HG03159 (cell line): ENCODE measurements around the gene ABCC9.
"Not testable (repeated sequence)": the region's sequence is repeated elsewhere in the genome, so short reads cannot be mapped to it uniquely, and the experiment has no call there.

Experiments
- ATAC-seq: cut with Tn5 transposase; IDR thresholded peaks from one replicate; pipeline ENCODE4 v1.9.1; 2021; ENCODE audit warnings: mild to moderate bottlenecking, moderate library complexity; ENCODE audit not compliant: unreplicated experiment

ABCC9 gene

GRCh38 chr12:21819236-21819635, 122.0 kb downstream of the ABCC9 start:
- ATAC-seq, result no peak

DNA sequence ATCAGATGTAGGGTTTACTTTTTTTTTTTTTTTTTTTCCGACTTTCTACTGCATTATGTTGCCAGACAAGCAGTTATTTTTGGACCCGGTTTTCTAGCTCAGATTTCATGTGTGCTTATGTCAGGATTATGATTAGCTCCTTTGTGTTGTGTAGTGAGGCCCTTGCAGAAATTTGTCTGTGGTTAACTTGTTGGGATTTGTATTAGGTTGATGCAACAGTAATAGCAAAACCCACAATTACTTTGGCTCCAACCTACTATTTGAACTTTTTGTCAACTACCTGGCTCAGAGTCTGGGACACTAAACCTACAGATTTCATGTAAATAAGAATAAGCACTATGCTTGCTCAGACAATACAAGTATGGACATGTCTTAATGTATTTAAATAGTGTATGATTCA, 122.6 kb downstream of the ABCC9 start:
- ATAC-seq, result no peak

- ATAC-seq, result no peak
These were observed 125.7 kb downstream of the ABCC9 start for GRCh38 chr12:21815306-21816062.

GRCh38 chr12:21814814-21815213, 126.4 kb downstream of the ABCC9 start:
- no peak for ATAC-seq

DNA sequence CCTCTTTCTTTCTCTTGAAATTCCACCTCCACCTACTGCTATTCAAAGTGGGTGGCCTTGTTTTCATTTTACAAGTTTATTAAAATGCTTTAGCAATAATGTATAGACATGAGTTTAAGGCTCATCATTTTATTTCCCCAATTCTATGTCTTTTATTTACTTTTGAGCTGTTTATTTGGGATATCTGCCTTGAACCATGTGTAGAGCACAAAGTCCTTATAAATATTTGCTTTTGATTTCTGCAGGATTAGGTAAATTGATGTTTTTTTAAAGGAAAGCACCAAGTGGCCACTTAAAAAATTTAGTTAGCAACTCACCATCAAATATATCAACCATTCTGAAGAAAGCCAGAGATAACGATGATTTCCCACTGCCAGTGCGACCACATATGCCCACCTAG, 126.9 kb downstream of the ABCC9 start:
- no peak for ATAC-seq

DNA sequence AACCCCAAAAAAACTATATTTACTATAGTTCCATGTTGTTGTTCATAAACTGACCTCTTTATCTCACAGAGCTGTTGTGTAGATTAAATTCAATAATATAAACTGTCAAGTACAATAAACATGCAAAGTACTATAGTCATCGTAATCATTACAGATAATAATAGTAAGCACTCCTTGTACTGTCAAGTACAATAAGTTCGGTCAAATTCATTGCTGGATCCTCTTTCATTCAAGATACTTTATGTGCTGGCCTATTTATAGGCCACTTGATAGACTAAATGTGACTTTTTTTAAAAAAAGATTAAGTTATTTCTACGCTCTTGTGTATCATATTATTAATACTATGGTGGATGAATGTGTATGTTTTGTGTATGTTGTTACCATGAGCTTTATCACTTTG, 127.5 kb downstream of the ABCC9 start:
- ATAC-seq, result no peak

DNA sequence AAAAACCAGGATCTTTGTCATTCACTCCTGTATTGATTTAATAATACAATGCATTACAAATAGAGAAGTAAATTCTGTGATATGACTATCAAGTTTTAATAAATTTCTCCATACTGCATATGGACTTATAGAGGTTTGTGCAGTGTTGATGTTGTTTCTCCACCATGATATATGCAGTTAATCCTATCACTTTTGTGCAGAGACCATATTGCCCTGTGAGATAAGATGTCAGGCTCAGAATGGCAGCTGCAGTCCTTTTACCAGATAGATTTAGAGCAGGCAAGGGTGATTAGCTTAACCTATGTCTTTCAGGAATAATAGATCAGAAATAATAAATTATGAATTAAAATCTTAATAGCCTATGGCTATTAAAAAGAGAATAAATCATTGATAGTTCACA, 128.1 kb downstream of the ABCC9 start:
- no peak for ATAC-seq

GRCh38 chr12:21812340-21812739, 128.9 kb downstream of the ABCC9 start:
- ATAC-seq, result not testable (repeated sequence)

DNA sequence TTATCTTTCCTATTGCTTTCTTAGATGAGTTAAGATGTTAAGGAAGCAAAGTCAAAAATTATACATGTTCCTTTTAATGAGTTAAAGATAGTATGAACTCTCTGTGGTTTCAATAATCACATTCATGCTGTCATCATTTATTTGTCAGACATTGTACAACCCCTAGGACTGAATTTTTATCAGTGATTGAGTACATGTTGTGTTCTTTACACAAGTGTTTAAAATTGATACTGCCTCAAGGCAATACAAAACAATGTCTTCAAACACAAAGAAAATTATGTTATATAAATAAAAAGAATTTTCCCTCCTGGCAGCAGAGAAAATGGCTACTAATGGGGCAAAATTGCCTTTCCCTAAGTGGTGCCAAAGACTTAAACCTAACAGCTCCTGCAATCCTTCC, 132.1 kb downstream of the ABCC9 start:
- no peak for ATAC-seq

GRCh38 chr12:21806255-21806654, 135.0 kb downstream of the ABCC9 start:
- ATAC-seq, result no peak

DNA sequence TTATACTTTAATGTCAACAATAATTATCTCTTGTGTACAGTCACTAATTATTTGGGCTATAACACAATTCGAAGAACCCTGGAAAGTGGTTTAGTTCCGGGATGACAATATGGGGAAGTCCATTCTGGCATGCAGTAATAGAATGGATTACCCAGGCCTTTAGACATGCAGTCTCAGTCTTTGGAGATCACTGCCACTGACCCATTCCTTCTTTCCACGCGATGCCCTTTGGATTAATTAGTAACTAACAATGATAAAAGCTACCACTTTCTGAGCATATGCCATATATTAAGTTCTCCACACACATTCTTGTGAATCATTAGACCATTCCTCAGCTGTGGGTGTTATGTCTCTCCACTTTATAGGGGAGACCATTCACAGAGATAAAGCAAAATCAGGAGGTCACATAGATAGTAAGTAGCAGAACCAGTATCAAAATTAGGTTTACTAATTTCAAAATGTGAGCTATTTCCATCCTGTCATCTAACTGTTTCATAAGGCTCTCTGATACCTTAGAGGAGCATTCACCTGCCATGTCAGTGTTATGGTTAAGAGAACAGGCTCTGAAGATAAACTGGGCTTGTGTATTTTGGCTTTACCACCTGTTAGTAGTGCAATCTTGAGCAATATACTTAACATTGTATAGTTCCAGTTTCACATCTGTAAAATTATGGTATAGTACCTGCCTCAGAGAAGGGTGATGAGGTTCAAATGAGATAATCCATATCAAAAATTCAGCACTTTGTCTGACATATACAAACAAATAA, 139.5 kb downstream of the ABCC9 start:
- ATAC-seq, result no peak

- no peak for ATAC-seq
These were observed 141.2 kb downstream of the ABCC9 start for GRCh38 chr12:21800011-21800410.

- no peak for ATAC-seq
These were observed 143.7 kb downstream of the ABCC9 start for GRCh38 chr12:21797539-21797938.

DNA sequence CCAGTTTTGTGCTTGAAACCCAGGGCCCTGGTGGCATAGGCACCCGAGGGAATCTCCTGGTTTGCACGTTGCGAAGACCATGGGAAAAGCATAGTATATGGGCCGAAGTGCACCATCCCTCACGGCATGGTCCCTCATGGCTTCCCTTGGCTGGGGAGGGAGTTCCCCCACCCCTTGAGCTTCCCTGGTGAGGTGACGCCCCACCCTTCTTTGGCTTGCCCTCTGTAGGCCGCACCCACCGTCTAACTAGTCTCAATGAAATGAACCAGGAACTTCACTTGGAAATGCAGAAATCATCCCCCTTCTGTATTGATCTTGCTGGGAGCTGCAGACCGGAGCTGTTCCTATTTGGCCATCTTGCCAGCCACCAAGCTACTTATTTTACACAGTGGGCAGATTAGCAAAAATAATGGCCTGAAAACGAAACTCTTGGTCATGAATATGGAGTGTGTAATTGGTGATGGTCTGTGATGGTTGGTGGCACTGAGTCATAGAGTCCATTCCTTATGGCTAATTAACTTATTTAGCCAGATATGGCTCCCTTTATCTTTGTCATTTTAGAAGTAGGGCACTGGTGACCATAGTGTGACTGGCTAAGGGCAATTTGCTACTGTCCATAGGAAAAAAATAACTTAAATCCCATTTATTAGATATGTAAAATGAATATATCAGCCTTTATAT, 145.4 kb downstream of the ABCC9 start:
- ATAC-seq, result no peak

DNA sequence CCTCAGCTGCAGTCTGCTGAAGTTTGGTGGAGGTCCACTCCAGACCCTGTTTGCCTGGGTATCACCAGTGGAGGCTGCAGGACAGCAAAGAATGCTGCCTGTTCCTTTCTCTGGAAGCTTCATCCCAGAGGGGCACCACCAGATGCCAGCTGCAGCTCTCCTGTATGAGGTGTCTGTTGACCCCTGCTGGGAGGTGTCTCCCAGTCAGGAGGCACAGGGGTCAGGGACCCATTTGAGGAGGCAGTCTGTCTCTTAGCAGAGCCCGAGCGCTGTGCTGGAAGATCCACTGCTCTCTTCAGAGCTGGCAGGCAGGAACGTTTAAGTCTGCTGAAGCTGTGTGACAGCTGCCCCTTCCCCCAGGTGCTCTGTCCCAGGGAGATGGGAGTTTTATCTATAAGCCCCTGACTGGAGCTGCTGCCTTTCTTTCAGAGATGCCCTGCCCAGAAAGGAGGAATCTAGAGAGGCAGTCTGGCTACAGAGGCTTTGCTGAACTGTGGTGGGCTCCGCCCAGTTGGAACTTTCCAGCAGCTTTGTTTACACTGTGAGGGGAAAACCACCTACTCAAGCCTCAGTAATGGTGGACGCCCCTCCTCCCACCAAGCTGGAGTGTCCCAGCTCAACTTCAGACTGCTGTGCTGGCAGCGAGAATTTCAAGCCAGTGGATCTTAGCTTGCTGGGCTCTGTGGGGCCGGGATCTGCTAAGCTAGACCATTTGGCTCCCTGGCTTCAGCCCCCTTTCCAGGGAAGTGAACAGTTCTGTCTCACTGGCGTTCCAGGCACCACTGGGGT, 146.2 kb downstream of the ABCC9 start:
- ATAC-seq, result not testable (repeated sequence)

DNA sequence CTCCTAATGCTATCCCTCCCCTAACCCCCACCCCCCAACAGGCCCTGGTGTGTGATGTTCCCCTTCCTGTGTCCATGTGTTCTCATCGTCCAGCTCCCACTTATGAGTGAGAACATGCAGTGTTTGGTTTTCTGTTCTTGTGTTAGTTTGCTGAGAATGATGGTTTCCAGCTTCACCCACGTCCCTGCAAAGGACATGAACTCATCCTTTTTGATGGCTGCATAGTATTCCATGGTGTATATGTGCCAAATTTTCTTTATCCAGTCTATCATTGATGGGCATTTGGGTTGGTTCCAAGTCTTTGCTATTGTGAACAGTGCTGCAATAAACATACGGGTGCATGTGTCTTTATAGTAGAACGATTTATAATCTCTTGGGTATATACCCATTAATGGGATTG, 151.5 kb downstream of the ABCC9 start:
- not testable (repeated sequence) for ATAC-seq

- no peak for ATAC-seq
These were observed 152.9 kb downstream of the ABCC9 start for GRCh38 chr12:21788089-21788983.

- no peak for ATAC-seq
These were observed 155.1 kb downstream of the ABCC9 start for GRCh38 chr12:21786041-21786531.

DNA sequence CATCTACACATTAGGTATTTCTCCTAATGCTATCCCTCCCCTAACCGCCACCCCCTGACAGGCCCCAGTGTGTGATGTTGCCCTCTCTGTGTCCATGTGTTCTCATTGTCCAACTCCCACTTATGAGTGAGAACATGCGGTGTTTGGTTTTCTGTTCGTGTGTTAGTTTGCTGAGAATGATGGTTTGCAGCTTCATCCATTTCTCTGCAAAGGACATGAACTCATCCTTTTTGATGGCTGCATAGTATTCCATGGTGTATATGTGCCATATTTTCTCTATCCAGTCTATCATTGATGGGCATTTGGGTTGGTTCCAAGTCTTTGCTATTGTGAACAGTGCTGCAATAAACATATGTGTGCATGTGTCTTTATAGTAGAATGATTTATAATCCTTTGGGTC, 158.5 kb downstream of the ABCC9 start:
- ATAC-seq, result not testable (repeated sequence)

DNA sequence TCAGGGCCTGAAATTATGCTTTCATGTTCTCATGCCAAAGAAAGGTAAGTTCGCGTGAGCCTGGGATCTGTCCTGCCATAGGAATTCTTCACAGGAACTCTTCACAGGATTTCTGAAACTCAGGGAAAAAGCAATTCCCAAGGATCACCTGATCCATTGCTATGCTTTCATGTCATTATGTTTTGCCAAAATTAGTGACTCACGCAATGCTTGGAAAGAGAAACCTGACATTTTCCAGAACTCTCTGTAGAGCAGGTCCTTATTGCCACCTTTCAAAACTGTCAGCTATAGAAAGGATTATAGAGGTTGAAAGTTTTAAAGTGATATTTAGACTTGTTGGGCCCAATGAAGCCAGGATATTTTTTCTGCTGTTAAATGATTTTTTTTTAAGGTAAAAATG, 160.4 kb downstream of the ABCC9 start:
- no peak for ATAC-seq
